NCI-H748 (cell line): ENCODE data around the gene STK32A.
"Not testable (repeated sequence)": the region's sequence is repeated elsewhere in the genome, so short reads cannot be mapped to it uniquely, and the experiment has no call there.

ENCODE experiments used
- DNase-seq: peaks from one replicate; lab custom pipeline; 2025; ENCODE audit not compliant: unreplicated experiment; lab: John Stamatoyannopoulos, UW

The STK32A gene

GRCh38 chr5:147234825-147235635, at the start of gene STK32A:
TSS of gene STK32A (plus strand) at chr5:147235026. CDS start at chr5:147239635, 4,609 bp downstream.
- peak; percentile 93 for DNase-seq

DNA sequence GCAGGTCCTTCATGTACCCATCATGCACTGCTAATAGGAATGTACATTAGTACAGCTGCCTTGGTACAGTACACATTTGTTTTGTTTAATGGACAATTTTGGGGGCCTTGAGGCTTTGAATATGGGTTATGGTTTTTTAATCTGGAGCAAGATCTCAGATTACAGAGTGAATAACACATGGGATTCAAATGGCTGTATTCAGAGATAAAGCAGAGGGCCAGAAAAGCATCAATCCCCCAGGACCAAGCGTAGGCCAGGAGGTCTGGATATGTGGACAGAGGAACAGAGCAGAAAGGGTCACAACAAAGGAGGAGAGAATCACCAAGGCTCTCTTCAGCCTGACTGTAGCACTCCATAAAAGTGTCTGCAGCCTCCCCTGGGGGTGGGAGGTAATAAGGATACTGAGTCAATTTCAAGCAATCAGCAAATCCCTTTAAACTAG, 47.7 kb upstream of the STK32A start:
- DNase-seq: peak; percentile 88

DNA sequence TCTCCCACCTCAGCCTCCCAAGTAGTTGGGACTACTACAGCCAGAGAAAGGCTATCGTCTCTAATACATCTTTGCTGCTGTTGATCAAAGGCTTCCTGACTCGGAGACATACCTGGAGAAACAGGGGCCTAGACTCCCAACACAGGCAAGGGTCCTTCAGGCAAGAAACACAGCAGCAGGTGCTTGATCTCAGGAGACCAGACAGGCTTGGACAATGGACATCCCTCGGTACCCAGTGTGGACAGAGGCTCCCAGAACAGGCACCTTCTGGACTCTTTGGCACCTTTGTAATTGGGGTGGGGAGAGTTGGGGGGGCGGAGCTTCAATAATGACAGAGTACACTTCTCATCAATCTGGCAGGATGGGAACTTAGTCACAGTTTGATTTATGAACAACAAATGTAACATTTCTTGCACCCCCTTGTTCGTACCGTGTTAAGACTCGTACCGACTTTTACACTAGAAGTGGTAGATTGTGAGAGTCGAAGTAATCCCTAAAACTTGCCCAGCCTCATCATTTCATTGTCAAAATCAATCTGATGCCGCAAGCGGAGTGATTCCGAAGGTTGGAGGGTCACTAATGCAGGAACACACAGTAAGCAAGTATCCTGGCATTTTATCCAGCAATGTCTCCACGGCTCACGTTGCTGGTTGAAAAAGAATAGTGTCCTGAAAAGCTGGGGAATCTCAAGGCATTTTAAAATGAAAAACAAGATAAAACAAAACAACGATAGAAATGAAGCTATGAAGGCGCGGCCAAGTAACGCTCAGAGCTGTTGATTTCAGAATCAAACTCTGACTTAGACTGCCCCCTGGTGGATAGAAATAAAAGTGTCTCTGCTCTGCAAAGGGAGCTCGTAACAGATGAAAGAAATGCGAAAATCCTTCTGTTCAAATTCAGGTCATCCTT, 46.4 kb upstream of the STK32A start:
- peak; percentile 87 for DNase-seq

DNA sequence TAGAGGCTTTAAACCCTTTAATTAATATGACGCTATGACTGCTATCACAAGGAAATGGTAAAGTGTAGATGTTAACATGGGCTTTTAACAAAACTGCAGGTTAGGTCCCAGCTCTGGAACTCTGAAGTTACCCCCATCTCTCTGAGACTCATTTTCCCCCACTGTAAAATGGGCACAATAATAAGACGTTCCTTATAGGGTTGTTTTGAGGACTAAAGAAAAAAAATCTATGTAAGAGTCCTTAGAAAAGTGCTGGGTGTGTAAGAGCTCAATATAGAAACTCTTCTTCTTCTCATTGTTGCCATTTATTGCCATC, 45.8 kb upstream of the STK32A start:
- no peak for DNase-seq

DNA sequence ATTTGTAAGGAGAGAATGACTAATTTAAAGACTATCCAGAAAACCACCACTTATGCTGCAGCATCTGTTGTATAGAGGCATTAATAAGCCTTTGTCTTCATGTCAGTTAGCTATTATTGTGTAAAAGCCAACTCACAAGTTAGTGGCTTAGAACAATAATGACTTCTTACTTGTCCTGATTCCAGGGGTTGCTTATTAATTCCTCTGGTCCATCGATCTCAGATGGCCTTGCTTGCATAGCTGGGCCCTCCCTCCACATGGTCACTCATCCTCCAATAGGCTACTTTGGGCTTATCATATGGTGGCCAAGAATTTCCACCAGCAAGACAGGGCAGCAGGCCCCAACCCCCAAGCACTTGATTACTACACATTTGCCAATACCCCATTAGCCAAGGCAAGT, 44.5 kb upstream of the STK32A start:
- DNase-seq: no peak

GRCh38 chr5:147193123-147193522, 41.7 kb upstream of the STK32A start:
- no peak for DNase-seq

DNA sequence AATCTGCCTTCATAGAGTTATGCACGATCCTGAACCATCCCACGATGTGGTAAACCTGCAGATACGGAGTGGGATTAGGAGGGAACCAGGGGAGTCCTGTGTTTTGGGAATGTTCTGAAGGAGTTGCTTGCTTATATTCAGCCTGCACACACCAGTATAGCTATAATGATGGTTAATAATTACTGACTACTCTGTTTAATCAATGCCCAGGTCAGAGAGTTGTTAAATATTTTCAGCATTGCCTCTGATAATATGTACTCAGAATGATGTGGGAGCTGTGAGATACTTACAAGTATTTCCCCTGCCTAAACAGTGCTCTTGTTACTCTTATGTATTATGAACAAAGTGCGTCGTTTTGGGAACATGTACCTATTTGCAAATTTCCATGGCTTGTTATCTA, 34.8 kb upstream of the STK32A start:
- no peak for DNase-seq

GRCh38 chr5:147203213-147203612, 31.6 kb upstream of the STK32A start:
- no peak for DNase-seq

DNA sequence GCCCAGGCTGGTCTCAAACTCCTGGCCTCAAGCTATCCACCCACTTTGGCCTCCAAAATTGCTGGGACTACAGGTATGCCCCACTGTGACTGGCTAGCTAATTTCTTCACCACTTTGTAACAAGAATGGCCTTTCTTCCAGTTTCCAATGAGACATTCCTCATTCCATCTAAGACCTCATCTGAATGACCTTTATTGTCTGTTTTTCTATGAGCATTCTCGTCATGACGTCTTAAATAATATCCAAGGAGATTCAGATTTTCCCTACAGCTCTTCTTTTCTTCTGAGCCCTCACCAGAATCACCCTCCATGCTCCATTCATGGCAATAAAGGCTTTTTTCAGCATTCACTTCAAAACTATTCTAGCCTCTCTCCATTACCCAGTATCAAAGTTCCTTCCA, 30.2 kb upstream of the STK32A start:
- no peak for DNase-seq

DNA sequence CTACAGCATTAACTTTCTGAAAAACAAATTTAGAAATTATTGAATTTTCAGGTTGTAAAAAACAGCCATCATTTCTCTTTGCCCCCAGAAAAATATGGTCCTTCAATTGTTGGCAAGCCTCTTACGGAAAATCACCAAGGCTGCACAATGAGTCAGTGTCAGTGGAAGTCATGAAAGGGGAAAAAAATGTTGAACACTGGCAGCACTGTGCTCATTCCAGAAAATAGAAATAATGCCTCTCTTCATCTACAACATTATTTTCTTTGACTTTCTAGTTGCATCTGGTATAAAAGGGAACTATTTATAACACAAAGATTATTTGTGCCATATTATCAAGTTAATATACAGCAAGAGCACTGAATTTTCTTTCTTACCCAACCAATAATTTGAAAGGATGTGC, 26.7 kb upstream of the STK32A start:
- no peak for DNase-seq

DNA sequence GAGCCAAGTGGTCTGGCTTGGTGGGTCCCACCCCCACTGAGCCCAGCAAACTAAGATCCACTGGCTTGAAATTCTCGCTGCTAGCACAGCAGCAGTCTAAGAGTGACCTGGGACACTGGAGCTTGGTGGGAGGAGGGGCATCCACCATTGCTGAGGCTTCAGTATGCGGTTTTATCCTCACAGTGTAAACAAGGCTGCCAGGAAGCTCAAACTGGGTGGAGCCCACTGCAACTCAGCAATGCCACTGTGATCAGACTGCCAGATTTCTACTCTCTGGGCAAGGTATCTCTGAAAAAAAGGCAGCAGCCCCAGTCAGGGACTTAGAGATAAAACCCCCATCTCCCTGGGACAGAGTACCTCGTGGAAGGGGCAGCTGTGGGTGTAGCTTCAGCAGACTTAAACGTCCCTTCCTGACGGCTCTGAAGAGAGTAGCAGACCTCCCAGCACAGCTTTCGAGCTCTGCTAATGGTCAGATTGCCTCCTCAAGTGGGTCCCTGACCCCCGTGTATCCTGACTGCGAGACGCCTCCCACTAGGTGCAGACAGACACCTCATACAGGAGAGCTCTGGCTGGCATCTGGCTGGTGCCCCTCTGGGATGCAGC, 18.2 kb upstream of the STK32A start:
- DNase-seq: peak; percentile 69

DNA sequence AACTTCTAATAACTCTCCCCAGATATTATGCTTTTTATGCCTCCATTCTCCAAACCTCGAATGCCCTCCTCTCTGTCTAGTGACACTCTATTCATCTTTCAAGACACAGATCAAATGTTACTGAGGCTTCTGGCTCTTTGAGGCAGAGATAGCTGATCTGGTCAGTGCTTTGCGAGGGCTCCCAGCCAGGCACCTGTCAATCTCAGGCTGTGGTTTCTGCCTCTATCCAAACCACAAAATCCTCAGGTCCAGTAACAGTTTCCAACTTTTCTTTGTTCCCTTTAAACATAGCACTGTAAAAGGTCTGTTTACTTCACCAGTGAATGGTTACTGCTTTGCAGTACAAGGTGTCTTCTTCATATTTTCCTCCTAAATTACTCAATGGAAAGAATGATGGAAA, 11.5 kb upstream of the STK32A start:
- DNase-seq: no peak

DNA sequence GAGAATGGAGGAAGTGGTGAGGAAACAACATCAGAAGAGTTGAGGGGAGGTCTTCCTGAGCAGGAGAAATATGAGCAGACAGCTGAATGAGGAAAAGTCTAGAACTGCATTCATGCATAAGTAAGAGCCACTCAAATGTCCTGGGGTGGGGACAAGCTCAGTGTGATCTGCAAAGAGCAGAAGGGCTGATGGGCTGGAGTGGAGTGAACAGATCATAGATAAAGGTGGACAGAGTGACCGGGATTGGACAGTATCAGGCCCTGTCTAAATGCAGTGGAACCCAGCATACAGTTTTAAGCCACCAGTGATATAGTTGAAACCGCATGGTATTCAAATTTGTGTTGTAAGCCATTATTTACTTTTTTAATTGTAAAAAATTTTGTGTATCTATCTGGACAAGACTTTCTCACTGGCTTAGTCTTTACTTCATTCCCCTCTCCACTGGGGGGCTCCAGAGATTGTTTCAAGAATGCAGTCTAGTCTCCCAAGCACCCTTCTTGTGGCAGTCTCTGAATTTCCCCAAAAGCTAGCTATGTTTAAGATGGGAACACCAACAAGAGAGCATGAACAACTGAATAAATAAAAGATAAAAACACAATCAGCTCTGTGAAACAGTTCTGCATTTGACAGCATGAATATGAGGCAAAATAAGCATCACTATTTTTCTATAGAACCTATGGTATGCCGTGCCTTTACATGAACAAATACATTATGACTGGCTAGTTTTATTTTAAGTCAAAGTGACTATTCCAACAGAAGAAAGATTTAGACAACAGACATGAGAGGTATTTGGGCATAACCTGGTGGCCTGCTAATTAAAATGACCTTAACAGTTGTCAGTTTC, 10.7 kb upstream of the STK32A start:
- DNase-seq: peak; percentile 53

- DNase-seq: no peak
Measured at GRCh38 chr5:147225938-147226337, 8.9 kb upstream of the STK32A start.

DNA sequence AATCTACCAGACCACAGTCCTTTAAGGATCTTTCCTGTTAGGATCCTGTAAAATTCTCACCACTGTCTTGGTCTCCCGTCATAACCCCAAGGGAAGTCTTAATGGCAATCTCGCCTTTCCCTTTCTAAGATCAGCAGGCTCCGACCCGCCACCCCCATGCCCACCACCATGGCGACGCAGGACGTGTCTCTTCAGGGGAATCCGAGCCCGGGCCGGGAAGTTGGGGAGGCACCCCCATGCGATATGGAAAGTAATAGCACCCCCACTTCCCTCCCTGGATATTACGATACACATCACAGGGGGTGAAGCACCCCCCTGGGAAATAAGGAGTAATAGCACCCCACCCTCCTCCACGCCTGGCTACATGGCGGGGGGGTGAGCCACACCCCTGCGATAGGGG, 8.3 kb upstream of the STK32A start:
- no peak for DNase-seq

DNA sequence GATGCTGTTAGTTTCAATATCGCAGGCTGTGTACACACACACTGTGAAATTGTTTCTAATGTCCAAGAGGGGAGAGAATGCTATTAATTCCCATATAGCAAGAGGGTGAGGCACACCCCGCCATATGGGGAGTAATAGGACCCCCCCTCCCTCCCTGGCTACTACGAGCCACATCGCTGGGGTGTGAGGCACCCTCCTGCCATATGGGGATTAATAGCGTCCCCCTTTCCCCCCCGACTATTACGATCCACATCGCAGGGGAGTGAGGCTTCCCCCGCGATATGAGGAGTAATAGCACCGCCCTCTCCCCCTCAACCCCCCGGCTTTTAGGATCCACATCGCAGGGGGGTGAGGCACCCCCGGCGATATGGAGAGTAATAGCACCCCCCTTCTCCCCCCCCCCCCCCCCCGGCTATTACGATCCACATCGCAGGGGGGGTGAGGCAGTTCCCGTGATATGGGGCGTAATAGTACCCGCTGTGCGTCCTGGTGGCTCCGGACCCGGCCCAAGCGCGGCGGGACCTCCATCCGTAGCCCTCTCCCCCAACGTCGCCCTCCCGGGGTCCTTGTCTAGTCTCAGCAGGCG, 494 bp upstream of the STK32A start:
- peak; percentile 64 for DNase-seq

DNA sequence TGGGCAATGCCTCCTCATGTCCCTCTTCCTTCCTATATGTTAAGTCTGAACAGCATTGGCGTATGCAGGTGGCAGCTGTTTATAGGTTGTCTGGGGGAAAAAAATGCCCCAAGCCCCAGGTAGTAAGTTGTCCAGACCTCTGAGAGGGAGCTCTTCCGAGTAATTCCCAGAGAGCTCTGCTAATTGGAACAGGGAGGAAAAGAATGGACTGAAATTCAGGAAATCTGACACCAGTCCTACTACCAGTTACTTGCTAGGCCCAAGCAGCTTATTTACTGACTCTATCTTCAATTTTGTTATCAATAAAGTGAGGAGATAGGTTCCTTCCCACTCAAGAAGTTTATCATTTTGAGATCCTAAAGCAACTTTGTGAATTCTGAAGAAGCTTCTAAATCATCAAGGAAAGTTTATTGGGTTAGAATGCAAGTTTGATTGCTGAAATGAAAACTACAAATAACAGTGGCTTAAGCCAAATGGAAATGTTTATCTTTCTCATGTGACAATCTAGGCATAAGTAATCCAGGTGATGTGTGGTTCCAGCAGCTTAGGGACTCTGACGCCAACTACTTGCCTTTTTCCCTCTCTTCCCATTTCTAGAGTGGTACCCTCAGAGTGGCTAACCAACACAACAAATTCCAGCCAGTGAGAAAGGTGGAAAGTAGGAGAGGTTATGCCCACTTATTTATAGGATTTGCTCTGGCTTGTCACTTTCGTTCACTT, 5.6 kb downstream of the STK32A start:
- no peak for DNase-seq

- not testable (repeated sequence) for DNase-seq
Measured at GRCh38 chr5:147243238-147243637, 8.4 kb downstream of the STK32A start.

- no peak for DNase-seq
Measured at GRCh38 chr5:147245381-147246165, 10.7 kb downstream of the STK32A start.
